Measurements from ENCODE around the gene AADAC. TPM values are rescaled to one million over a fixed set of nuclear protein-coding genes. Genes with fewer than 3 reads are reported as not detected.
"Not testable (repeated sequence)": the region's sequence is repeated elsewhere in the genome, so short reads cannot be mapped to it uniquely, and the experiment has no call there.

The AADAC gene
- total RNA-seq (2022) = 0.91 TPM in 1 of 2 replicates, not detected in the other
- percentile 13 among the genes with signal in this experiment for Bru-seq, nascent RNA
- percentile 6 among the genes with signal in this experiment for BruChase-seq, experiment 1, labeled RNA remaining after a 6-hour chase
- BruChase-seq, experiment 2, labeled RNA remaining after a 2-hour chase = percentile 6 among the genes with signal in this experiment
- long read RNA-seq, partial matches to known transcripts = 0 of 1 reads
- long read RNA-seq, other reads (novel, unspliced or antisense) = 1 of 1 reads

GRCh38 chr3:151813799-151814198 lies at the start of gene AADAC:
Gene AADAC (plus strand): TSS chr3:151814116. CDS start chr3:151814163, 47 bp downstream.
- no peak within 1 kb of the TSS for H3K4me3 Mint-ChIP-seq (ENCODE audit: low read depth, unreplicated experiment)
- intact Hi-C loops (cut with micrococcal nuclease; ENCODE audit: unreplicated experiment) = no loop called here

GRCh38 chr3:151764699-151765098 lies 49.2 kb upstream of the AADAC start:
- H3K36me3 Mint-ChIP-seq (ENCODE audit: insufficient read depth, unreplicated experiment); H3K27me3 Mint-ChIP-seq (ENCODE audit: unreplicated experiment); CTCF ChIA-PET; H3K27ac Mint-ChIP-seq (ENCODE audit: unreplicated experiment); DNase-seq; intact Hi-C loops (cut with micrococcal nuclease; ENCODE audit: unreplicated experiment); H3K9me3 Mint-ChIP-seq (ENCODE audit: low read depth, unreplicated experiment); H3K4me3 Mint-ChIP-seq (ENCODE audit: low read depth, unreplicated experiment); BruUV-seq (replicated peaks): not testable (repeated sequence)
- peaks cover 50% of the 10 kb centered on the region for H3K4me1 Mint-ChIP-seq (ENCODE audit: low read depth, unreplicated experiment)

More at GRCh38 chr3:151813799-151814198, at the start of gene AADAC:
- no peak for TF ChIP-seq CTCF (IDR thresholded peaks at IDR 0.05; ENCODE audit: unreplicated experiment)
- Mint-ChIP-seq H3K36me3 (ENCODE audit: insufficient read depth, unreplicated experiment) (no peaks in the 10 kb centered on the region), H3K27me3 (ENCODE audit: unreplicated experiment) (no peaks in the 10 kb centered on the region), H3K9me3 (ENCODE audit: low read depth, unreplicated experiment) (no peaks in the 10 kb centered on the region), H3K27ac (ENCODE audit: unreplicated experiment) (no peak within 1 kb of the TSS), H3K4me1 (ENCODE audit: low read depth, unreplicated experiment) (peaks cover 21% of the 10 kb centered on the region)
- DNase-seq = no peak
- BruUV-seq (replicated peaks) = no TSS peak
- CTCF ChIA-PET = no interaction called here

- H3K27ac Mint-ChIP-seq (ENCODE audit: unreplicated experiment) = no peak overlapping the region
- no peak overlapping the region for H3K4me3 Mint-ChIP-seq (ENCODE audit: low read depth, unreplicated experiment)
- H3K36me3 Mint-ChIP-seq (ENCODE audit: insufficient read depth, unreplicated experiment) = peaks cover 5% of the 10 kb centered on the region
- no peak for TF ChIP-seq CTCF (IDR thresholded peaks at IDR 0.05; ENCODE audit: unreplicated experiment)
- H3K9me3 Mint-ChIP-seq (ENCODE audit: low read depth, unreplicated experiment) = peaks cover 3% of the 10 kb centered on the region
- BruUV-seq (replicated peaks) = no TSS peak
- H3K27me3 Mint-ChIP-seq (ENCODE audit: unreplicated experiment) = no peaks in the 10 kb centered on the region
- intact Hi-C loops (cut with micrococcal nuclease; ENCODE audit: unreplicated experiment) = no loop called here
- no peak for DNase-seq
- peaks cover 60% of the 10 kb centered on the region for H3K4me1 Mint-ChIP-seq (ENCODE audit: low read depth, unreplicated experiment)
- CTCF ChIA-PET = interaction anchor here (0.7 kb wide), 1 partner anchor 282 kb away, joined by 4 read pairs; no protein-coding TSS in a partner anchor
Measured at GRCh38 chr3:151765685-151766084, 48.2 kb upstream of the AADAC start.

GRCh38 chr3:151766454-151766853 lies 47.5 kb upstream of the AADAC start:
- intact Hi-C loops (cut with micrococcal nuclease; ENCODE audit: unreplicated experiment) = no loop called here
- H3K4me3 Mint-ChIP-seq (ENCODE audit: low read depth, unreplicated experiment) = no peak overlapping the region
- peaks cover 66% of the 10 kb centered on the region for H3K4me1 Mint-ChIP-seq (ENCODE audit: low read depth, unreplicated experiment)
- DNase-seq = no peak
- peaks cover 3% of the 10 kb centered on the region for H3K9me3 Mint-ChIP-seq (ENCODE audit: low read depth, unreplicated experiment)
- H3K36me3 Mint-ChIP-seq (ENCODE audit: insufficient read depth, unreplicated experiment) = peaks cover 5% of the 10 kb centered on the region
- H3K27me3 Mint-ChIP-seq (ENCODE audit: unreplicated experiment) = no peaks in the 10 kb centered on the region
- no peak for TF ChIP-seq CTCF (IDR thresholded peaks at IDR 0.05; ENCODE audit: unreplicated experiment)
- CTCF ChIA-PET = no interaction called here
- BruUV-seq (replicated peaks) = no TSS peak
- H3K27ac Mint-ChIP-seq (ENCODE audit: unreplicated experiment) = peak overlapping the region; percentile 60

- Mint-ChIP-seq H3K9me3 (ENCODE audit: low read depth, unreplicated experiment) (peaks cover 3% of the 10 kb centered on the region), H3K27ac (ENCODE audit: unreplicated experiment) (peak overlapping the region; percentile 63), H3K4me1 (ENCODE audit: low read depth, unreplicated experiment) (peaks cover 68% of the 10 kb centered on the region), H3K4me3 (ENCODE audit: low read depth, unreplicated experiment) (no peak overlapping the region), H3K36me3 (ENCODE audit: insufficient read depth, unreplicated experiment) (peaks cover 5% of the 10 kb centered on the region), H3K27me3 (ENCODE audit: unreplicated experiment) (no peaks in the 10 kb centered on the region)
- CTCF ChIA-PET = interaction anchor here (0.7 to 1.1 kb wide), 2 partner anchors 329 to 939 kb away, joined by 3 read pairs; no protein-coding TSS in a partner anchor
- TF ChIP-seq CTCF (IDR thresholded peaks at IDR 0.05; ENCODE audit: unreplicated experiment) = no peak
- no TSS peak for BruUV-seq (replicated peaks)
- intact Hi-C loops (cut with micrococcal nuclease; ENCODE audit: unreplicated experiment) = no loop called here
- no peak for DNase-seq
Measured at GRCh38 chr3:151768393-151768930, 45.5 kb upstream of the AADAC start.
